ENCODE results near the gene ARHGAP21. TPM values are rescaled to one million over a fixed set of nuclear protein-coding genes. Genes with fewer than 3 reads are reported as not detected.

The ARHGAP21 gene
- total RNA-seq, 4 donors from 2014 or later: 83.2 to 118 (median 86.3) TPM

DNA sequence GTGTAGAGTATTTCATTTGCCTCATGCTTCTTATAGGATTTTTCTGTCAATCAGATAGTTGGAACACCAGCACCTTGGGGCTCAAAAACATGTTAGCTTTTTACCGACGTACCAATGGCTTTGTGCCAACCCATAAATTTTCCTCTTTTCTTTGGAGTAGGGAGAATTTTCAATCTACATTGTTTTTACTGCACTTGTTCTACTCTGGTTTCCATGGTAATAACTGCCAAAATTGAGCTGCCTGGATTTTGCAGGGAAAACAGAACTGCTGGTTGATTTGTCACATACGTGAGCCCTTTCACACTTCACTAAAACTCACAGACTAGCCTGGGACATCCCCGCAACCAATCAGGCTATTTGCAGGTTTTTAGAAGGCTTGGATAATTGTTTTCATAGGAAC is 189.7 kb downstream of the ARHGAP21 start:
- 73 to 76% methylated on average over 4 of the region's 4 CpGs for WGBS, 2 donors
- DNase-seq: no peak
- no peaks in the 10 kb centered on the region for H3K27me3 ChIP-seq
- no peaks in the 10 kb centered on the region for H3K4me1 ChIP-seq
- no peak overlapping the region for H3K27ac ChIP-seq
- no peak for TF ChIP-seq POLR2A (IDR thresholded peaks at IDR 0.05)
- TF ChIP-seq, protein P1, sequence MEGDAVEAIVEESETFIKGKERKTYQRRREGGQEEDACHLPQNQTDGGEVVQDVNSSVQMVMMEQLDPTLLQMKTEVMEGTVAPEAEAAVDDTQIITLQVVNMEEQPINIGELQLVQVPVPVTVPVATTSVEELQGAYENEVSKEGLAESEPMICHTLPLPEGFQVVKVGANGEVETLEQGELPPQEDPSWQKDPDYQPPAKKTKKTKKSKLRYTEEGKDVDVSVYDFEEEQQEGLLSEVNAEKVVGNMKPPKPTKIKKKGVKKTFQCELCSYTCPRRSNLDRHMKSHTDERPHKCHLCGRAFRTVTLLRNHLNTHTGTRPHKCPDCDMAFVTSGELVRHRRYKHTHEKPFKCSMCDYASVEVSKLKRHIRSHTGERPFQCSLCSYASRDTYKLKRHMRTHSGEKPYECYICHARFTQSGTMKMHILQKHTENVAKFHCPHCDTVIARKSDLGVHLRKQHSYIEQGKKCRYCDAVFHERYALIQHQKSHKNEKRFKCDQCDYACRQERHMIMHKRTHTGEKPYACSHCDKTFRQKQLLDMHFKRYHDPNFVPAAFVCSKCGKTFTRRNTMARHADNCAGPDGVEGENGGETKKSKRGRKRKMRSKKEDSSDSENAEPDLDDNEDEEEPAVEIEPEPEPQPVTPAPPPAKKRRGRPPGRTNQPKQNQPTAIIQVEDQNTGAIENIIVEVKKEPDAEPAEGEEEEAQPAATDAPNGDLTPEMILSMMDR (IDR thresholded peaks at IDR 0.05): no peak
- intact Hi-C loops (cut with DNase I): no loop called here
- no peaks in the 10 kb centered on the region for H3K9me3 ChIP-seq
- peaks cover 54 to 62% of the 10 kb centered on the region in 2 donors for H3K36me3 ChIP-seq
- no peak overlapping the region for H3K4me3 ChIP-seq (replicated peaks in 1 of 3)

Small RNAs within 50 kb of the gene (small RNA-seq; reads per million reads assigned to genes)
- not detected for gene RNA5SP305

Other genes with a start within 250 kb of the ARHGAP21 start
- 1 to 10 TPM; 2.9 to 8.7 (median 5.6) TPM for gene PRTFDC1, start 228.7 kb upstream of the ARHGAP21 start, total RNA-seq

Data from thyroid gland (tissue), 4 donors.